ENCODE results near the gene CAPNS1. TPM values are rescaled to one million over a fixed set of nuclear protein-coding genes. Genes with fewer than 3 reads are reported as not detected.

CAPNS1 gene
- total RNA-seq, 1 experiment from 2014 or later, result 489 TPM

GRCh38 chr19:36136964-36137686, 2.7 kb upstream of the CAPNS1 start:
- Histone ChIP-seq H3K4me1 (peaks cover 10% of the 10 kb centered on the region), H3K27me3 (replicated peaks; ENCODE audit: control insufficient read depth, insufficient read depth, low read length) (no peaks in the 10 kb centered on the region), H3K36me3 (ENCODE audit: control insufficient read depth, insufficient read depth, low read length) (0 out of 2 replicates have a peak, but pooled peaks cover 1% of the 10 kb centered on the region), H3K4me3 (ENCODE audit: low read depth, low read length) (no peak overlapping the region), H3K9me3 (no peaks in the 10 kb centered on the region; the same call in 1 of the 2 replicates)
- Mint-ChIP-seq H3K4me3 (ENCODE audit: unreplicated experiment) (no peak overlapping the region), H3K9me3 (ENCODE audit: unreplicated experiment) (peaks cover 9% of the 10 kb centered on the region), H3K4me1 (ENCODE audit: low read depth, unreplicated experiment) (peaks cover 26% of the 10 kb centered on the region), H3K27ac (ENCODE audit: unreplicated experiment) (peak overlapping the region; percentile 25), H3K27me3 (ENCODE audit: insufficient read depth, unreplicated experiment) (no peaks in the 10 kb centered on the region), H3K36me3 (ENCODE audit: insufficient read depth, unreplicated experiment) (peaks cover 21% of the 10 kb centered on the region)
- intact Hi-C loops (cut with micrococcal nuclease; ENCODE audit: unreplicated experiment), result no loop called here
- BruUV-seq (replicated peaks), result no TSS peak
- DNase-seq, result no peak
- ChIA-PET CTCF (no interaction called here), POLR2A (no interaction called here)
- TF ChIP-seq CTCF (IDR thresholded peaks at IDR 0.05; ENCODE audit: insufficient read depth in 1 of 2, low read depth in 1 of 2, low read length in 1 of 2, severe bottlenecking in 1 of 2, unreplicated experiment in 1 of 2), result no peak

GRCh38 chr19:36139120-36139472, 770 bp upstream of the CAPNS1 start:
- no peak for DNase-seq
- peaks cover 9% of the 10 kb centered on the region for H3K9me3 Mint-ChIP-seq (ENCODE audit: unreplicated experiment)
- H3K4me3 Mint-ChIP-seq (ENCODE audit: unreplicated experiment), result peak overlapping the region; percentile 93
- Histone ChIP-seq H3K4me3 (ENCODE audit: low read depth, low read length) (peak overlapping the region; percentile 70), H3K4me1 (peaks cover 7% of the 10 kb centered on the region), H3K36me3 (ENCODE audit: control insufficient read depth, insufficient read depth, low read length) (0 out of 2 replicates have a peak, but pooled peaks cover 1% of the 10 kb centered on the region), H3K9me3 (no peaks in the 10 kb centered on the region; the same call in 1 of the 2 replicates), H3K27me3 (replicated peaks; ENCODE audit: control insufficient read depth, insufficient read depth, low read length) (no peaks in the 10 kb centered on the region)
- peaks cover 21% of the 10 kb centered on the region for H3K4me1 Mint-ChIP-seq (ENCODE audit: low read depth, unreplicated experiment)
- intact Hi-C loops (cut with micrococcal nuclease; ENCODE audit: unreplicated experiment), result loop anchor here (1.0 to 2.0 kb wide), 4 partner anchors 11 to 76 kb away; partner anchors contain the start of genes POLR2I, TBCB and ZNF146
- no peaks in the 10 kb centered on the region for H3K27me3 Mint-ChIP-seq (ENCODE audit: insufficient read depth, unreplicated experiment)
- POLR2A ChIA-PET, result interaction anchor here (0.7 to 2.0 kb wide), 3 partner anchors 10 to 75 kb away, joined by 4 to 10 read pairs (median 5); partner anchors contain the start of genes ZNF146 and ZNF565
- no TSS peak for BruUV-seq (replicated peaks)
- TF ChIP-seq CTCF (IDR thresholded peaks at IDR 0.05; ENCODE audit: insufficient read depth in 1 of 2, low read depth in 1 of 2, low read length in 1 of 2, severe bottlenecking in 1 of 2, unreplicated experiment in 1 of 2), result no peak
- CTCF ChIA-PET, result interaction anchor here (1.5 kb wide), 1 partner anchor 11 kb away, joined by 10 read pairs; no protein-coding TSS in a partner anchor
- peaks cover 35% of the 10 kb centered on the region for H3K36me3 Mint-ChIP-seq (ENCODE audit: insufficient read depth, unreplicated experiment)
- peak overlapping the region; percentile 91 for H3K27ac Mint-ChIP-seq (ENCODE audit: unreplicated experiment)

GRCh38 chr19:36140304-36141038, 605 bp downstream of the CAPNS1 start:
- Mint-ChIP-seq H3K9me3 (ENCODE audit: unreplicated experiment) (peaks cover 9% of the 10 kb centered on the region), H3K27ac (ENCODE audit: unreplicated experiment) (peak overlapping the region; percentile 91), H3K4me1 (ENCODE audit: low read depth, unreplicated experiment) (peaks cover 21% of the 10 kb centered on the region), H3K27me3 (ENCODE audit: insufficient read depth, unreplicated experiment) (no peaks in the 10 kb centered on the region), H3K4me3 (ENCODE audit: unreplicated experiment) (peak overlapping the region; percentile 93), H3K36me3 (ENCODE audit: insufficient read depth, unreplicated experiment) (peaks cover 43% of the 10 kb centered on the region)
- no peak for TF ChIP-seq CTCF (IDR thresholded peaks at IDR 0.05; ENCODE audit: insufficient read depth in 1 of 2, low read depth in 1 of 2, low read length in 1 of 2, severe bottlenecking in 1 of 2, unreplicated experiment in 1 of 2)
- CTCF ChIA-PET, result interaction anchor here (1.5 kb wide), 1 partner anchor 12 kb away, joined by 10 read pairs; no protein-coding TSS in a partner anchor
- BruUV-seq (replicated peaks), result TSS peak; percentile 80
- Histone ChIP-seq H3K4me3 (ENCODE audit: low read depth, low read length) (peak overlapping the region; percentile 70), H3K27me3 (replicated peaks; ENCODE audit: control insufficient read depth, insufficient read depth, low read length) (no peaks in the 10 kb centered on the region), H3K36me3 (ENCODE audit: control insufficient read depth, insufficient read depth, low read length) (peaks cover 4% of the 10 kb centered on the region; the same call in 1 of the 2 replicates), H3K4me1 (peaks cover 7% of the 10 kb centered on the region), H3K9me3 (no peaks in the 10 kb centered on the region; the same call in 1 of the 2 replicates)
- peak; percentile 56 to 72 for DNase-seq
- intact Hi-C loops (cut with micrococcal nuclease; ENCODE audit: unreplicated experiment), result no loop called here
- POLR2A ChIA-PET, result interaction anchor here (0.6 to 2.0 kb wide), 5 partner anchors 13 to 173 kb away, joined by 4 to 12 read pairs (median 6); partner anchors contain the start of genes ZNF146 and ZNF565
